C4-2B (cell line): ENCODE measurements around the gene TTLL12.

Source experiments
- ZFX ChIP-seq: fragments of 450-650 bp; IDR thresholded peaks from 2 replicates; pipeline ENCODE4 v1.6.1; 2017
- TF ChIP-seq, protein P1 (sequence below): fragments of 450-650 bp; conservative IDR thresholded peaks from 2 replicates; pipeline ENCODE4 v1.5.1; 2017; ENCODE audit warnings: mild to moderate bottlenecking

DNA sequence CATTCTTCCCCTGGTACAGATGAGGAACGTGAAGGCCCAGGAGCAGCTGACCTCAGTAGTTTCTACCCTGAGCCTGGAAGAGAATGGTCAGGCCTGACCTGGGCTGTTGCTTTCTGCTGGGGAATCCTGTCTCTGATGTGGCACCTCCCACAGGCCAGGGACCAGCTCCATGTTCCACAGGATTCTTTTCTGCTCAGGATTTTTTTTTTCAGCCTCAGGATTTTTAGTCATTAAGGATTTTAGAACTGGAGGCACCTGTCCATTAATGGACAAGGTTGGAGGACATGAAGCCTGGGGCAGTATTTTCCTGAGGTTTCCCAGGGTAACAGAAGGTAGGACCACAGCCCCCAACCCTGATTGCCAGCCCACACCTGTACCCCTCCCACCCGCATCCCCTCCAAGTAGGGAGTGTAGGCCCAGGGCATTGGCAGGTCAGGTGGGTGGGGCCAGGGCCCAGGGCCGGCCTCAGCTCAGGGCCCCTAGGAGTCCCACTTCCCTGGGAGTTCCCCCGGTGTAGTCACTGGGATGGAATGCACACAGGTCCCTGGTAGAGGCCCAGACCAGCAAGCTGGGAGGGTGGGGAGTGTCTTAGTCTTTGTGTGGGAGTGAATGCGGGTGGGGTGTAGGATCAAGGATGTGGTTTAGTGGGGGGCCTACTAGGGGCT, 60.3 kb downstream of the TTLL12 start:
- TF ChIP-seq, protein P1, sequence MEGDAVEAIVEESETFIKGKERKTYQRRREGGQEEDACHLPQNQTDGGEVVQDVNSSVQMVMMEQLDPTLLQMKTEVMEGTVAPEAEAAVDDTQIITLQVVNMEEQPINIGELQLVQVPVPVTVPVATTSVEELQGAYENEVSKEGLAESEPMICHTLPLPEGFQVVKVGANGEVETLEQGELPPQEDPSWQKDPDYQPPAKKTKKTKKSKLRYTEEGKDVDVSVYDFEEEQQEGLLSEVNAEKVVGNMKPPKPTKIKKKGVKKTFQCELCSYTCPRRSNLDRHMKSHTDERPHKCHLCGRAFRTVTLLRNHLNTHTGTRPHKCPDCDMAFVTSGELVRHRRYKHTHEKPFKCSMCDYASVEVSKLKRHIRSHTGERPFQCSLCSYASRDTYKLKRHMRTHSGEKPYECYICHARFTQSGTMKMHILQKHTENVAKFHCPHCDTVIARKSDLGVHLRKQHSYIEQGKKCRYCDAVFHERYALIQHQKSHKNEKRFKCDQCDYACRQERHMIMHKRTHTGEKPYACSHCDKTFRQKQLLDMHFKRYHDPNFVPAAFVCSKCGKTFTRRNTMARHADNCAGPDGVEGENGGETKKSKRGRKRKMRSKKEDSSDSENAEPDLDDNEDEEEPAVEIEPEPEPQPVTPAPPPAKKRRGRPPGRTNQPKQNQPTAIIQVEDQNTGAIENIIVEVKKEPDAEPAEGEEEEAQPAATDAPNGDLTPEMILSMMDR, result no peak
- no peak for TF ChIP-seq ZFX
